ENCODE results near the gene AURKB. TPM values are rescaled to one million over a fixed set of nuclear protein-coding genes. Genes with fewer than 3 reads are reported as not detected.

Gene AURKB
- total and polyA plus RNA-seq, 2 of the 13 experiments (the other 11 are each of a cell fraction or from before 2014, with no cell fraction given), result 29.5 to 75.3 TPM

DNA sequence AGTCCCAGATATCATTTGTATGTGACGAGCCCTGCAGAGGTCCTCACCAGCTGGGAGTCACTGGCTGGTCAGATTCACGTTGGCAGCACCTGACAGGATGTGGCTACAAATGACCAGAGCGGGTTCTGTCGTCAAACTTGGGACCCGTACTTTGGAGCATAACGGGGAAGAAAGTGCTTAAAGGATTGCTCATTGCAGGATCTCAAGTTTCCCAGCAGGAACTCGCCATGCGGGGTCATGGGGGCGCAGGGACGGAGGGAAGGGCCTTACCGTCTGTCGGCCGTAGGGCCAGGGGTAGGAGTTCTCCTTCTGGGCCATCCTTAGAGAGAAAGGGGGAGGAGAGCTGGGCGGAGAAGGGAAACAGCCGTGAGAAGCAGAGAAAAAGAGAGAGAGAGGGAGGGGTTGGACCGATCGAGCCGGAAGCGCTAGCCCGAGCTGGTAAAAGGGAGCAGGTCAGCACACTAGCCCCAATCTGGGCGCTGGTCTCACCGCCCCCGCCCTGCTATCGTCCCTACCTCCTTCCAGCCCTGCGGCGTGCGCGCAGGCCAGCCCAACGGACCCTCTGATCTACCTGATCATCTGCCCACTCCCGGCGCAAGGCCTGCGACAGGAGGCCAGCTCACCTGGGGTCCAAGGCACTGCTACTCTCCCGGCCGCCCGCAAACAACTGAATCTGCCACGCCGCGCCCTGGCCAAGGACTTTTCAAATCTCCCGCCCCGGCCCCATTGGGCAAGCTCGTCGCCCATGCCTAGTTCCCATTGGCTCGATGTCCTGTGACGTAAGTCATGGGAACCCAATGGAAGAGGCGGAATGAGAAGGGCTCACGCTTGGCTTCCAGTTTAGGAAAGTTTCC lies at the start of gene AURKB (continued):
- TF ChIP-seq SMARCE1 (IDR thresholded peaks at IDR 0.05; ENCODE audit: borderline replicate concordance) (no peak), MBNL3 (CRISPR knock-in tag; conservative IDR thresholded peaks at IDR 0.05) (no peak), HOXD1 (CRISPR knock-in tag; IDR thresholded peaks at IDR 0.05) (0 out of 2 replicates have a peak, but pooled peaks have one; percentile 52), JUN (CRISPR knock-in tag; IDR thresholded peaks at IDR 0.05) (no peak), ARID2 (CRISPR knock-in tag; IDR thresholded peaks at IDR 0.05; ENCODE audit: borderline replicate concordance) (no peak), SAFB2 (CRISPR knock-in tag; IDR thresholded peaks at IDR 0.05; ENCODE audit: borderline replicate concordance, low read depth) (peak; percentile 33; the same call in 1 of the 2 replicates), SMAD3 (CRISPR knock-in tag; IDR thresholded peaks at IDR 0.05) (no peak), ZNF253 (CRISPR knock-in tag; IDR thresholded peaks at IDR 0.05; ENCODE audit: borderline replicate concordance) (peak; percentile 83; the same call in 1 of the 2 replicates), ZNF317 (CRISPR knock-in tag; IDR thresholded peaks at IDR 0.05) (peak; percentile 60; the same call in 1 of the 2 replicates), NFATC3 (CRISPR knock-in tag; IDR thresholded peaks at IDR 0.05) (0 out of 2 replicates have a peak, but pooled peaks have one; percentile 17), ZNF34 (CRISPR knock-in tag; IDR thresholded peaks at IDR 0.05; ENCODE audit: borderline replicate concordance) (no peak), MTF2 (CRISPR knock-in tag; IDR thresholded peaks at IDR 0.05; ENCODE audit: borderline replicate concordance) (no peak), ZNF570 (CRISPR knock-in tag; IDR thresholded peaks at IDR 0.05; ENCODE audit: borderline replicate concordance) (0 out of 2 replicates have a peak, but pooled peaks have one; percentile 53), ZNF143 (CRISPR knock-in tag; IDR thresholded peaks at IDR 0.05) (no peak), CENPT (CRISPR knock-in tag; IDR thresholded peaks at IDR 0.05; ENCODE audit: low read depth) (peak; percentile 90), HNRNPL (IDR thresholded peaks at IDR 0.05; ENCODE audit: low read depth, low read length) (0 out of 2 replicates have a peak, but pooled peaks have one; percentile 44), ZNF337 (CRISPR knock-in tag; IDR thresholded peaks at IDR 0.05; ENCODE audit: borderline replicate concordance, low read depth) (no peak), SMAD9 (CRISPR knock-in tag; IDR thresholded peaks at IDR 0.05) (no peak), ZNF616 (CRISPR knock-in tag; IDR thresholded peaks at IDR 0.05; ENCODE audit: low read depth) (0 out of 2 replicates have a peak, but pooled peaks have one; percentile 17)
- TF ChIP-seq, protein P1, sequence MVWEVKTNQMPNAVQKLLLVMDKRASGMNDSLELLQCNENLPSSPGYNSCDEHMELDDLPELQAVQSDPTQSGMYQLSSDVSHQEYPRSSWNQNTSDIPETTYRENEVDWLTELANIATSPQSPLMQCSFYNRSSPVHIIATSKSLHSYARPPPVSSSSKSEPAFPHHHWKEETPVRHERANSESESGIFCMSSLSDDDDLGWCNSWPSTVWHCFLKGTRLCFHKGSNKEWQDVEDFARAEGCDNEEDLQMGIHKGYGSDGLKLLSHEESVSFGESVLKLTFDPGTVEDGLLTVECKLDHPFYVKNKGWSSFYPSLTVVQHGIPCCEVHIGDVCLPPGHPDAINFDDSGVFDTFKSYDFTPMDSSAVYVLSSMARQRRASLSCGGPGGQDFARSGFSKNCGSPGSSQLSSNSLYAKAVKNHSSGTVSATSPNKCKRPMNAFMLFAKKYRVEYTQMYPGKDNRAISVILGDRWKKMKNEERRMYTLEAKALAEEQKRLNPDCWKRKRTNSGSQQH (CRISPR knock-in tag; IDR thresholded peaks at IDR 0.05; ENCODE audit: low read depth), result peak; percentile 97
- TF ChIP-seq, protein P2, sequence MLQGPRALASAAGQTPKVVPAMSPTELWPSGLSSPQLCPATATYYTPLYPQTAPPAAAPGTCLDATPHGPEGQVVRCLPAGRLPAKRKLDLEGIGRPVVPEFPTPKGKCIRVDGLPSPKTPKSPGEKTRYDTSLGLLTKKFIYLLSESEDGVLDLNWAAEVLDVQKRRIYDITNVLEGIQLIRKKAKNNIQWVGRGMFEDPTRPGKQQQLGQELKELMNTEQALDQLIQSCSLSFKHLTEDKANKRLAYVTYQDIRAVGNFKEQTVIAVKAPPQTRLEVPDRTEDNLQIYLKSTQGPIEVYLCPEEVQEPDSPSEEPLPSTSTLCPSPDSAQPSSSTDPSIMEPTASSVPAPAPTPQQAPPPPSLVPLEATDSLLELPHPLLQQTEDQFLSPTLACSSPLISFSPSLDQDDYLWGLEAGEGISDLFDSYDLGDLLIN (CRISPR knock-in tag; IDR thresholded peaks at IDR 0.05; ENCODE audit: borderline replicate concordance), result peak; percentile 94; the same call in 1 of the 2 replicates
- TF ChIP-seq, protein P3, sequence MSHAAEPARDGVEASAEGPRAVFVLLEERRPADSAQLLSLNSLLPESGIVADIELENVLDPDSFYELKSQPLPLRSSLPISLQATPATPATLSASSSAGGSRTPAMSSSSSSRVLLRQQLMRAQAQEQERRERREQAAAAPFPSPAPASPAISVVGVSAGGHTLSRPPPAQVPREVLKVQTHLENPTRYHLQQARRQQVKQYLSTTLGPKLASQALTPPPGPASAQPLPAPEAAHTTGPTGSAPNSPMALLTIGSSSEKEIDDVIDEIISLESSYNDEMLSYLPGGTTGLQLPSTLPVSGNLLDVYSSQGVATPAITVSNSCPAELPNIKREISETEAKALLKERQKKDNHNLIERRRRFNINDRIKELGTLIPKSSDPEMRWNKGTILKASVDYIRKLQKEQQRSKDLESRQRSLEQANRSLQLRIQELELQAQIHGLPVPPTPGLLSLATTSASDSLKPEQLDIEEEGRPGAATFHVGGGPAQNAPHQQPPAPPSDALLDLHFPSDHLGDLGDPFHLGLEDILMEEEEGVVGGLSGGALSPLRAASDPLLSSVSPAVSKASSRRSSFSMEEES (CRISPR knock-in tag; IDR thresholded peaks at IDR 0.05), result no peak

Measured in HepG2 (cell line).